PC-9 (cell line): ENCODE measurements around the gene CDC25A. TPM values are rescaled to one million over a fixed set of nuclear protein-coding genes. Genes with fewer than 3 reads are reported as not detected.
"Not testable (repeated sequence)": the region's sequence is repeated elsewhere in the genome, so short reads cannot be mapped to it uniquely, and the experiment has no call there.

Experiments
- BruUV-seq: library from RNA; stranded (reverse); fragments of 400-500 nt; replicated peaks from 2 replicates; lab custom pipeline; 2021; lab: Mats Ljungman, UMichigan
- CTCF ChIA-PET: fragments of 300-600 bp; sonication (Branson Sonifier 250); formaldehyde crosslinking; loops from one replicate; lab custom pipeline; 2022; ENCODE audit warnings: antibody characterized with exemption; lab: Charles Lee
- POLR2A ChIA-PET: fragments of 300-600 bp; sonication (Branson Sonifier 250); formaldehyde crosslinking; loops from one replicate; lab custom pipeline; 2022; ENCODE audit warnings: antibody characterized with exemption; ENCODE audit not compliant: unreplicated experiment; lab: Charles Lee
- DNase-seq, 2 experiments: peaks; one replicate each; pipeline versions ENCODE4 v3.0.0 to v3.0.0-alpha.2; 2015 to 2022; ENCODE audit warnings: mixed read lengths in 1 of 2
- H2AFZ ChIP-seq: fragments of 200-600 bp; sonication (generic); 2 replicates; pipeline ENCODE4 v1.8.1; 2017; ENCODE audit warnings: antibody characterized with exemption
- H3F3A ChIP-seq: fragments of 200-600 bp; sonication (generic); 2 replicates; pipeline ENCODE4 v1.8.1; 2017; ENCODE audit warnings: antibody characterized with exemption, mild to moderate bottlenecking, low read depth; ENCODE audit not compliant: insufficient read depth
- H3K27ac ChIP-seq: fragments of 200-600 bp; sonication (generic); 2 replicates; pipeline ENCODE4 v1.6.1; 2016; ENCODE audit warnings: mixed run types
- H3K27me3 ChIP-seq: fragments of 200-600 bp; sonication (generic); 2 replicates; pipeline ENCODE4 v1.6.1; 2016; ENCODE audit warnings: low read depth, mixed run types; ENCODE audit not compliant: insufficient read depth
- H3K36me3 ChIP-seq: fragments of 200-600 bp; sonication (generic); 2 replicates; pipeline ENCODE4 v1.6.1; 2016; ENCODE audit warnings: low read depth, mixed run types
- H3K4me1 ChIP-seq: fragments of 200-600 bp; sonication (generic); replicated peaks from 2 replicates; pipeline ENCODE4 v1.6.1; 2016; ENCODE audit warnings: mixed run types; ENCODE audit not compliant: insufficient read depth
- H3K4me2 ChIP-seq: fragments of 200-600 bp; sonication (generic); 2 replicates; pipeline ENCODE4 v1.6.1; 2017; ENCODE audit warnings: mixed run types
- H3K4me3 ChIP-seq: fragments of 200-600 bp; sonication (generic); 2 replicates; pipeline ENCODE4 v1.6.1; 2016; ENCODE audit warnings: mixed run types
- H3K79me2 ChIP-seq: fragments of 200-600 bp; sonication (generic); 2 replicates; pipeline ENCODE4 v1.6.1; 2017; ENCODE audit warnings: low read depth, mixed run types
- H3K9me2 ChIP-seq: fragments of 200-600 bp; sonication (generic); 2 replicates; pipeline ENCODE4 v1.8.1; 2017; ENCODE audit warnings: mild to moderate bottlenecking; ENCODE audit not compliant: insufficient read depth
- H3K9me3 ChIP-seq: fragments of 200-600 bp; sonication (generic); 2 replicates; pipeline ENCODE4 v1.8.1; 2016; ENCODE audit warnings: low read depth; ENCODE audit not compliant: insufficient read depth
- H4K20me1 ChIP-seq: fragments of 200-600 bp; sonication (generic); 2 replicates; pipeline ENCODE4 v1.8.1; 2017; ENCODE audit not compliant: insufficient read depth
- CTCF ChIP-seq: fragments of 200-600 bp; sonication (generic); conservative IDR thresholded peaks from 2 replicates; pipeline ENCODE4 v1.6.1; 2017; ENCODE audit warnings: mixed run types, antibody characterized with exemption, mild to moderate bottlenecking, moderate library complexity
- EZH2 ChIP-seq: fragments of 200-600 bp; sonication (generic); IDR thresholded peaks from 2 replicates; pipeline ENCODE4 v1.8.0; 2017; ENCODE audit warnings: antibody characterized with exemption, low read depth
- intact Hi-C: fragments of 100-400 bp; cut with micrococcal nuclease; formaldehyde crosslinking; loops from one replicate; pipeline ENCODE4 v1.10.0; 2022; ENCODE audit not compliant: unreplicated experiment
- total RNA-seq: library from RNA; stranded (reverse); gene quantifications from 2 replicates; pipeline ENCODE4 v1.2.3, GENCODE V29; 2021

CDC25A gene
- total RNA-seq, 1 experiment from 2014 or later: 9.7 TPM

DNA sequence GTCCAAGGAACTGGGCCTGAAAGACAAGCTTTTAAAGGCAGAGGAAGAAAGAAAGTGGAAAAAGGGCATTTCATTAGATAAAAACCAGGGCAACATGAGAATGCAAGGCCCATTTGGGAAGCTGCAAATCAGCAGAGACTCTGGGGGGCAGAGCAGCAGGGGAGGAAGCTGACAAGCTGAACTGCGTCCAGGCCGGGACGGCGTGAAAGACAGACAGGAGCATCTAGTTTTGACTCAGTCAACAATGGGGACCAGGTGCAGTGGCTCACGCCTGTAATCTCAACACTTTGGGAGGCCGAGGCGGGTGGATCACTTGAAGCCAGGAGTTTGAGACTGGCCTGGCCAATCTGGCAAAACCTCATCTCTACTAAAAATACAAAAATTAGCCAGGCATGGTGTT is 69.9 kb downstream of the CDC25A start:
- Histone ChIP-seq H3K4me3 (no peak overlapping the region), H3K9me3 (no peaks in the 10 kb centered on the region), H3K4me1 (no peaks in the 10 kb centered on the region), H3K4me2 (no peak overlapping the region), H3K79me2 (no peaks in the 10 kb centered on the region), H4K20me1 (no peaks in the 10 kb centered on the region), H3K27me3 (no peaks in the 10 kb centered on the region), H2AFZ (no peak overlapping the region), H3F3A (no peaks in the 10 kb centered on the region), H3K9me2 (no peaks in the 10 kb centered on the region), H3K36me3 (no peaks in the 10 kb centered on the region), H3K27ac (no peak overlapping the region)
- no TSS peak for BruUV-seq
- POLR2A ChIA-PET: no interaction called here
- TF ChIP-seq EZH2 (no peak), CTCF (no peak)
- CTCF ChIA-PET: no interaction called here
- DNase-seq: no peak
- intact Hi-C loops: no loop called here

GRCh38 chr3:48112813-48113212 is 75.4 kb downstream of the CDC25A start:
- TF ChIP-seq EZH2: no peak
- no peak for TF ChIP-seq CTCF
- H3K4me2 ChIP-seq: no peak overlapping the region
- no peak overlapping the region for H2AFZ ChIP-seq
- CTCF ChIA-PET: no interaction called here
- no peaks in the 10 kb centered on the region for H3K27me3 ChIP-seq
- H3F3A ChIP-seq: no peaks in the 10 kb centered on the region
- DNase-seq: no peak
- H4K20me1 ChIP-seq: no peaks in the 10 kb centered on the region
- no peaks in the 10 kb centered on the region for H3K4me1 ChIP-seq
- no peak overlapping the region for H3K4me3 ChIP-seq
- no peaks in the 10 kb centered on the region for H3K9me2 ChIP-seq
- no peak overlapping the region for H3K27ac ChIP-seq
- no peaks in the 10 kb centered on the region for H3K36me3 ChIP-seq
- no peaks in the 10 kb centered on the region for H3K79me2 ChIP-seq
- intact Hi-C loops: no loop called here
- BruUV-seq: no TSS peak
- H3K9me3 ChIP-seq: no peaks in the 10 kb centered on the region
- POLR2A ChIA-PET: interaction anchor here (0.7 kb wide), 1 partner anchor 232 kb away, joined by 8 read pairs; no protein-coding TSS in a partner anchor

- H3K9me2 ChIP-seq, H2AFZ ChIP-seq, H3K4me3 ChIP-seq, H4K20me1 ChIP-seq, H3K9me3 ChIP-seq, H3K27me3 ChIP-seq, H3K79me2 ChIP-seq, H3K27ac ChIP-seq, H3F3A ChIP-seq, H3K4me1 ChIP-seq, BruUV-seq, POLR2A ChIA-PET, intact Hi-C loops, DNase-seq, H3K4me2 ChIP-seq, H3K36me3 ChIP-seq: not testable (repeated sequence)
- CTCF ChIA-PET: interaction anchor here (0.6 kb wide), 1 partner anchor 156 kb away, joined by 3 read pairs; no protein-coding TSS in a partner anchor
These were observed 76.0 kb downstream of the CDC25A start for GRCh38 chr3:48112108-48112791.

DNA sequence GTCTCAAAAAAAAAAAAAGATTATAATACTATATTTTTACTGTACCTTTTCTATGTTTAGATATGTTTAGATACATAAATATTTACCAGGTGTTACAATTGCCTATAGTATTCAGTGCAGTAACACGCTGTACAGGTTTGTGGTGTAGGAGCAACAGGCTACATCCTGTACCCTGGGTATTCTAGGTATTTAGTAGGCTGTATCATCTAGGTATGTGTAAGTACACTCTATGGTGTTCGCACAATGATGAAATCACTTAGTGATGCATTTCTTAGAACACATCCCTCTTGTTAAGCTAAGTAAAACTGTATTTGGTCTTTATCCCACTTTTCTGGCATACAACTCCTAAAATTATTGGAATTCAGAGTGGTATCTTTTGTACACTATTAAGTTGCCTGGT is 77.8 kb downstream of the CDC25A start:
- BruUV-seq: no TSS peak
- Histone ChIP-seq H3K4me3 (no peak overlapping the region), H3K79me2 (no peaks in the 10 kb centered on the region), H3K4me2 (no peak overlapping the region), H3K27ac (no peak overlapping the region), H3K4me1 (no peaks in the 10 kb centered on the region), H3F3A (no peaks in the 10 kb centered on the region), H3K27me3 (no peaks in the 10 kb centered on the region), H3K9me2 (no peaks in the 10 kb centered on the region), H3K9me3 (no peaks in the 10 kb centered on the region), H3K36me3 (no peaks in the 10 kb centered on the region), H2AFZ (no peak overlapping the region), H4K20me1 (no peaks in the 10 kb centered on the region)
- DNase-seq: no peak
- no peak for TF ChIP-seq CTCF
- TF ChIP-seq EZH2: no peak
- intact Hi-C loops: no loop called here
- CTCF ChIA-PET: no interaction called here
- POLR2A ChIA-PET: no interaction called here
